Right lobe of liver (tissue), 4 donors: ENCODE data around the gene TRIML1.

Experiments
- POLR2A ChIP-seq: fragments of 450-650 bp; IDR thresholded peaks from one replicate; pipeline ENCODE4 v1.6.1; 2017; ENCODE audit warnings: antibody characterized with exemption, mild to moderate bottlenecking
- TF ChIP-seq, protein P1 (sequence below), 4 donors: fragments of 200-600 bp in 3 of 4; fragments of 450-650 bp in 1 of 4; IDR thresholded peaks; one replicate each; pipeline versions ENCODE4 v1.5.1 to v1.8.0; 2016 to 2022; ENCODE audit warnings: antibody characterized with exemption in 4 of 4, mild to moderate bottlenecking in 2 of 4
- donor health status: DM: no; HTN: no; CAD: no.
- donor health status: DM: no; HTN: no; CAD: no.
- donor health status: DM: no; HTN: yes; CAD: no.

DNA sequence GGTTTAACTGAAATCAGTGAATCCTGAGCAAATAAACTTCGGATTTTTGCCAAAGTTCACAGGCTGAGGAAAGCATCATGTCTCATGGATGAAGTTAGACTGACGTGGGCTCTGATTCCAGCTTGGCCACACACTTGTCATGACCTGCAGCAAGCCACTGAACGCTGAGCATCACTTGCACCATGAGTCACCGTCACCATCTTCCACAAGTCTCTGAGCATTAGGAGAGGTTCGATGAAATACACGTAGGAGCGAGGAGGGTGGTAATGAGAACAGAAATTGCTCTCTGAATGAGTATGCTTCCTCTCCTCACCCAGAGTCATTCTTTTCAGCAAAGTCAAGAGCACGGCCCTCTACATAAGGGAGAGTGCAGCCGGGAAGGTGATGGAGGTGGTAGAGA is 26.1 kb upstream of the TRIML1 start:
- no peak for TF ChIP-seq POLR2A
- TF ChIP-seq, protein P1, sequence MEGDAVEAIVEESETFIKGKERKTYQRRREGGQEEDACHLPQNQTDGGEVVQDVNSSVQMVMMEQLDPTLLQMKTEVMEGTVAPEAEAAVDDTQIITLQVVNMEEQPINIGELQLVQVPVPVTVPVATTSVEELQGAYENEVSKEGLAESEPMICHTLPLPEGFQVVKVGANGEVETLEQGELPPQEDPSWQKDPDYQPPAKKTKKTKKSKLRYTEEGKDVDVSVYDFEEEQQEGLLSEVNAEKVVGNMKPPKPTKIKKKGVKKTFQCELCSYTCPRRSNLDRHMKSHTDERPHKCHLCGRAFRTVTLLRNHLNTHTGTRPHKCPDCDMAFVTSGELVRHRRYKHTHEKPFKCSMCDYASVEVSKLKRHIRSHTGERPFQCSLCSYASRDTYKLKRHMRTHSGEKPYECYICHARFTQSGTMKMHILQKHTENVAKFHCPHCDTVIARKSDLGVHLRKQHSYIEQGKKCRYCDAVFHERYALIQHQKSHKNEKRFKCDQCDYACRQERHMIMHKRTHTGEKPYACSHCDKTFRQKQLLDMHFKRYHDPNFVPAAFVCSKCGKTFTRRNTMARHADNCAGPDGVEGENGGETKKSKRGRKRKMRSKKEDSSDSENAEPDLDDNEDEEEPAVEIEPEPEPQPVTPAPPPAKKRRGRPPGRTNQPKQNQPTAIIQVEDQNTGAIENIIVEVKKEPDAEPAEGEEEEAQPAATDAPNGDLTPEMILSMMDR (IDR thresholded peaks at IDR 0.05), result no peak
